ENCODE results near the gene ATOH7.
"Not testable (repeated sequence)": the region's sequence is repeated elsewhere in the genome, so short reads cannot be mapped to it uniquely, and the experiment has no call there.

The ATOH7 gene

GRCh38 chr10:68231817-68232251, at the start of gene ATOH7:
ATOH7 (minus strand) TSS chr10:68232113; CDS start chr10:68231677, 436 bp downstream.
- no peak for DNase-seq

- no peak for DNase-seq
Measured at GRCh38 chr10:68280758-68281157, 48.8 kb upstream of the ATOH7 start.

- DNase-seq, result not testable (repeated sequence)
Measured at GRCh38 chr10:68278906-68279753, 47.2 kb upstream of the ATOH7 start.

GRCh38 chr10:68277814-68278213, 45.9 kb upstream of the ATOH7 start:
- not testable (repeated sequence) for DNase-seq

- no peak for DNase-seq
Measured at GRCh38 chr10:68276224-68276623, 44.3 kb upstream of the ATOH7 start.

GRCh38 chr10:68275600-68276126, 43.8 kb upstream of the ATOH7 start:
- DNase-seq, result no peak

- DNase-seq, result no peak
Measured at GRCh38 chr10:68272833-68273232, 40.9 kb upstream of the ATOH7 start.

- DNase-seq, result no peak
Measured at GRCh38 chr10:68271196-68271882, 39.4 kb upstream of the ATOH7 start.

- DNase-seq, result no peak
Measured at GRCh38 chr10:68269562-68270290, 37.8 kb upstream of the ATOH7 start.

GRCh38 chr10:68261132-68261856, 29.4 kb upstream of the ATOH7 start:
- no peak for DNase-seq

GRCh38 chr10:68253346-68253745, 21.4 kb upstream of the ATOH7 start:
- DNase-seq, result no peak

- DNase-seq, result no peak
Measured at GRCh38 chr10:68251625-68252495, 19.9 kb upstream of the ATOH7 start.

GRCh38 chr10:68251151-68251550, 19.2 kb upstream of the ATOH7 start:
- no peak for DNase-seq

- DNase-seq, result no peak
Measured at GRCh38 chr10:68249297-68249696, 17.4 kb upstream of the ATOH7 start.

GRCh38 chr10:68247931-68248330, 16.0 kb upstream of the ATOH7 start:
- DNase-seq, result no peak

- DNase-seq, result not testable (repeated sequence)
Measured at GRCh38 chr10:68246397-68246796, 14.5 kb upstream of the ATOH7 start.

GRCh38 chr10:68242051-68242450, 10.1 kb upstream of the ATOH7 start:
- DNase-seq, result no peak

- no peak for DNase-seq
Measured at GRCh38 chr10:68239596-68240150, 7.8 kb upstream of the ATOH7 start.

GRCh38 chr10:68239069-68239468, 7.2 kb upstream of the ATOH7 start:
- no peak for DNase-seq

GRCh38 chr10:68238371-68238770, 6.5 kb upstream of the ATOH7 start:
- no peak for DNase-seq

- DNase-seq, result no peak
Measured at GRCh38 chr10:68237173-68237572, 5.3 kb upstream of the ATOH7 start.
